K562 (cell line): ENCODE data around the gene EHMT2. TPM values are rescaled to one million over a fixed set of nuclear protein-coding genes. Genes with fewer than 3 reads are reported as not detected.

Experiments
- BRD4 ChIP-seq: fragments of 200-600 bp; sonication (generic); IDR thresholded peaks from 2 replicates; pipeline ENCODE4 v1.6.1; 2017; ENCODE audit warnings: inconsistent platforms
- BRD9 ChIP-seq: fragments of 450-650 bp; IDR thresholded peaks from 2 replicates; pipeline ENCODE4 v1.6.1; 2018; ENCODE audit warnings: low read depth; ENCODE audit not compliant: partially characterized antibody
- CTCF ChIP-seq, 3 experiments: IDR thresholded peaks in 2 of 3; conservative IDR thresholded peaks in 1 of 3; 2 replicates each; pipeline ENCODE4 v1.5.1; 2011 to 2012; ENCODE audit warnings: low read length in 3 of 3, mild to moderate bottlenecking in 3 of 3, control low read depth in 2 of 3, improper control_type of control experiment in 1 of 3, inconsistent platforms in 1 of 3, low read depth in 1 of 3, mixed read lengths in 1 of 3, moderate library complexity in 1 of 3; ENCODE audit not compliant: insufficient read depth in 2 of 3
- FOSL1 ChIP-seq: fragments of 200-800 bp; sonication (Bioruptor generic); conservative IDR thresholded peaks from 2 replicates; pipeline ENCODE4 v1.6.1; 2016; ENCODE audit warnings: missing genetic modification characterization, missing compliant biosample characterization
- FOXP4 ChIP-seq: sonication (generic); formaldehyde crosslinking; IDR thresholded peaks from 2 replicates; pipeline ENCODE4 v1.8.0; 2022; ENCODE audit warnings: mild to moderate bottlenecking, missing genetic modification reagents, borderline replicate concordance
- PML ChIP-seq: IDR thresholded peaks from 2 replicates; pipeline ENCODE4 v1.6.1; 2012; ENCODE audit warnings: low read length, inconsistent platforms
- PTRF ChIP-seq: fragments of 450-650 bp; IDR thresholded peaks from 2 replicates; pipeline ENCODE4 v1.6.1; 2016; ENCODE audit warnings: mild to moderate bottlenecking, missing genetic modification characterization, missing compliant biosample characterization
- SP1 ChIP-seq: sonication (generic); formaldehyde crosslinking; IDR thresholded peaks from 2 replicates; pipeline ENCODE4 v1.8.1; 2022; ENCODE audit warnings: mild to moderate bottlenecking, missing genetic modification reagents
- XRCC5 ChIP-seq: fragments of 200-400 bp; formaldehyde crosslinking; IDR thresholded peaks from 2 replicates; pipeline ENCODE4 v1.6.1; 2017; ENCODE audit warnings: low read depth, mild to moderate bottlenecking, low read length
- ZBTB43 ChIP-seq: sonication (generic); formaldehyde crosslinking; IDR thresholded peaks from 2 replicates; pipeline ENCODE4 v1.8.0; 2023; ENCODE audit warnings: mild to moderate bottlenecking, missing genetic modification reagents
- polyA plus RNA-seq, 8 experiments: library from polyadenylated mRNA; depleted of rRNA in 4 of 8; stranded (reverse) in 5 of 8; unstranded in 3 of 8; fragments of >200 nt; fragmentation: Nextera tagmentation in 2 of 8; fragmentation: Illumina TruSeq in 1 of 8; extraction: Ambion mirVana in 2 of 8; extraction: Trizol in 1 of 8; gene quantifications; 2 replicates each; pipeline versions ENCODE4 v1.2.1 to v1.2.3, GENCODE V29; 2011 to 2014; ENCODE audit warnings: inconsistent platforms in 1 of 8, missing spikeins in 1 of 8
- total RNA-seq, 7 experiments: library from RNA; depleted of rRNA in 6 of 7; stranded (reverse); fragments of >200 nt in 6 of 7; fragmentation: Illumina TruSeq in 2 of 7; extraction: Trizol in 2 of 7; gene quantifications; 2 replicates each; pipeline versions ENCODE4 v1.2.1 to v1.2.3, GENCODE V29; 2011 to 2021; ENCODE audit warnings: low replicate concordance in 1 of 7
- TF ChIP-seq, protein P1 (sequence below): fragments of 450-650 bp; IDR thresholded peaks from 2 replicates; pipeline ENCODE4 v1.6.1; 2016; ENCODE audit warnings: missing biosample characterization, missing genetic modification characterization
- TF ChIP-seq, protein P2 (sequence below), 2 experiments: fragments of 200-800 bp in 1 of 2; sonication (Bioruptor generic) in 1 of 2; sonication (generic) in 1 of 2; formaldehyde crosslinking in 1 of 2; IDR thresholded peaks in 1 of 2; conservative IDR thresholded peaks in 1 of 2; 2 replicates each; pipeline versions ENCODE4 v1.5.0 to v1.6.1; 2016 to 2020; ENCODE audit warnings: missing compliant biosample characterization in 1 of 2, missing genetic modification characterization in 1 of 2, missing genetic modification reagents in 1 of 2
- TF ChIP-seq, protein P3 (sequence below), 3 experiments: fragments of 200-800 bp in 1 of 3; sonication (Bioruptor generic) in 1 of 3; sonication (generic) in 1 of 3; formaldehyde crosslinking in 1 of 3; IDR thresholded peaks; 2 replicates each; pipeline versions ENCODE4 v1.6.1 to v1.8.0; 2016 to 2022; ENCODE audit warnings: mild to moderate bottlenecking in 2 of 3, missing compliant biosample characterization in 2 of 3, missing genetic modification characterization in 2 of 3, missing genetic modification reagents in 1 of 3

Gene EHMT2
- total and polyA plus RNA-seq, 9 of the 15 experiments (the other 6 are each of a cell fraction or from before 2014, with no cell fraction given), result 2.1 to 63.8 (median 38.5) TPM

DNA sequence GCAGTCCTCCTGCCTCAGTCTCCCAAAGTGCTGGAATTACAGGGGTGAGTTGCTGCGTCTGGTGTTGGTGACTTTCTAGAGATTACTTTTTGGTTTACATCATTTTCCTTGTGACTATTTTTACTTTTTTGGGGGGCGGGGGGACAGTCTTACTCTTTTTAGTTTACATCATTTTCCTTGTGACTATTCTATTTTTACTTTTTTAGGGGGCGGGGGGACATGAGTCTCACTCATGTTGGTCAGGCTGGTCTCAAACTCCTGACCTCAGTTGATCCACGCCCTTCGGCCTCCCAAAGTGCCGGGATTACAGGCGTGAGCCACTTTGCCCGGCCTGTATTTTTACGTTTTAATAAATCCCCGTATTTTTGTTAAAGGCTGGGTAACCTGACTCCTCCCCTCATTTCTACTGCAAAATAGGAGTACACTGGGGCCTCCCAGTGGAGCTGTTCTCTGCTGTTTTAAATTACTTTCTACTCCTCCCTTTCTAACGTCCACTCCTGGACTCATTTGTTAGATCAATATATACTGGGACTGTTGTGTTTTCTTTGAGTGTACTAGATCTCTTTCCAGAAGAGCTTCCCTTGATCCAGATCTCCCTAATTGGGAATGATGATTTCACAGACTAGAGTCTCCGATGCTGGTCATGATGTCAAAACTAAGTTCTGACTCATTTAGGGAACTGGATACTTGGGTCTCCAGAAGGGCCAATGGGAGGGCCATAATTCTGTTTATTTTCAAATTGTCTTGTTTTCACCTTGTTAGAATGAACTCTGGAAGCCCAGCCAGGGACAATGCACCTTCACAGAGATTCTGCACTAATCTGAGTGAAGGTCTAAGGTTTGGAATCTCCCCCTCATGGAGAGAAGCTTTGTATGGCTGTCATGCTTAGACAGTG, 60.8 kb downstream of the EHMT2 start (continued):
- TF ChIP-seq, protein P1, sequence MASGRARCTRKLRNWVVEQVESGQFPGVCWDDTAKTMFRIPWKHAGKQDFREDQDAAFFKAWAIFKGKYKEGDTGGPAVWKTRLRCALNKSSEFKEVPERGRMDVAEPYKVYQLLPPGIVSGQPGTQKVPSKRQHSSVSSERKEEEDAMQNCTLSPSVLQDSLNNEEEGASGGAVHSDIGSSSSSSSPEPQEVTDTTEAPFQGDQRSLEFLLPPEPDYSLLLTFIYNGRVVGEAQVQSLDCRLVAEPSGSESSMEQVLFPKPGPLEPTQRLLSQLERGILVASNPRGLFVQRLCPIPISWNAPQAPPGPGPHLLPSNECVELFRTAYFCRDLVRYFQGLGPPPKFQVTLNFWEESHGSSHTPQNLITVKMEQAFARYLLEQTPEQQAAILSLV (tag), result 0 out of 2 replicates have a peak, but pooled peaks have one; percentile 44
- TF ChIP-seq, protein P2, sequence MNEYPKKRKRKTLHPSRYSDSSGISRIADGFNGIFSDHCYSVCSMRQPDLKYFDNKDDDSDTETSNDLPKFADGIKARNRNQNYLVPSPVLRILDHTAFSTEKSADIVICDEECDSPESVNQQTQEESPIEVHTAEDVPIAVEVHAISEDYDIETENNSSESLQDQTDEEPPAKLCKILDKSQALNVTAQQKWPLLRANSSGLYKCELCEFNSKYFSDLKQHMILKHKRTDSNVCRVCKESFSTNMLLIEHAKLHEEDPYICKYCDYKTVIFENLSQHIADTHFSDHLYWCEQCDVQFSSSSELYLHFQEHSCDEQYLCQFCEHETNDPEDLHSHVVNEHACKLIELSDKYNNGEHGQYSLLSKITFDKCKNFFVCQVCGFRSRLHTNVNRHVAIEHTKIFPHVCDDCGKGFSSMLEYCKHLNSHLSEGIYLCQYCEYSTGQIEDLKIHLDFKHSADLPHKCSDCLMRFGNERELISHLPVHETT (CRISPR knock-in tag; conservative IDR thresholded peaks at IDR 0.05 in 1 of 2, IDR thresholded peaks at IDR 0.05 in 1 of 2), result 0 out of 4 replicates have a peak, but pooled peaks of 1 of the 2 experiments have one; percentile 16
- peak; percentile 59 for TF ChIP-seq SP1 (CRISPR knock-in tag)
- 0 out of 2 replicates have a peak, but pooled peaks have one; percentile 27 for TF ChIP-seq PTRF (tag)
- TF ChIP-seq, protein P3, sequence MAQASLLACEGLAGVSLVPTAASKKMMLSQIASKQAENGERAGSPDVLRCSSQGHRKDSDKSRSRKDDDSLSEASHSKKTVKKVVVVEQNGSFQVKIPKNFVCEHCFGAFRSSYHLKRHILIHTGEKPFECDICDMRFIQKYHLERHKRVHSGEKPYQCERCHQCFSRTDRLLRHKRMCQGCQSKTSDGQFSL (CRISPR knock-in tag; IDR thresholded peaks at IDR 0.05), result 0 out of 2 replicates have a peak, but pooled peaks have one; percentile 32
- TF ChIP-seq, protein P3 (tag; IDR thresholded peaks at IDR 0.05), result no peak
- TF ChIP-seq XRCC5, result 0 out of 2 replicates have a peak, but pooled peaks have one; percentile 13
- TF ChIP-seq FOXP4 (CRISPR knock-in tag), result no peak
- peak; percentile 47; the same call in 1 of the 2 replicates for TF ChIP-seq FOSL1 (tag)
- TF ChIP-seq CTCF (IDR thresholded peaks at IDR 0.05 in 2 of 3, conservative IDR thresholded peaks at IDR 0.05 in 1 of 3; ENCODE audit: insufficient read depth in 2 of 3, low read depth in 1 of 3, low read length in 3 of 3), result peak; percentile 0 to 40 (median 27); a peak in 3 of 6 replicates
- TF ChIP-seq PML, result peak; percentile 17
- TF ChIP-seq BRD9, result peak; percentile 72
- 0 out of 2 replicates have a peak, but pooled peaks have one; percentile 30 for TF ChIP-seq BRD4
- no peak for TF ChIP-seq ZBTB43 (CRISPR knock-in tag)
